Heart left ventricle (tissue), 13 donors: ENCODE data around the gene PPP1R14D.

Experiments
- POLR2A ChIP-seq, 2 donors: fragments of 450-650 bp; IDR thresholded peaks; one replicate each; pipeline ENCODE4 v1.6.1; 2017; ENCODE audit warnings: antibody characterized with exemption in 2 of 2, mild to moderate bottlenecking in 2 of 2, moderate library complexity in 2 of 2
- TF ChIP-seq, protein P1 (sequence below), 12 donors: fragments of 200-600 bp; sonication (generic) in 4 of 12; IDR thresholded peaks; one replicate each; pipeline versions ENCODE4 v1.5.0 to v1.8.0; 2018 to 2022; ENCODE audit warnings: antibody characterized with exemption in 12 of 12, mild to moderate bottlenecking in 5 of 12
- donor health status: ischemic (EF 13 %, LVEDD 7.1; RV severe dilation, severe dysfunction).
- donor health status: DM: no; HTN: yes; CAD: no.
- donor health status: DM: no; HTN: no; CAD: no.
- donor health status: ischemic (EF 25% LVEDD 6.9; RV normal size, moderate dysfunction).
- donor health status: ischemic (EF 25% LVEDD 5.7; RV mildly dilated, moderate dysfunction).
- donor health status: ischemic (EF 35%, LVEDD 5.7; RV mildly dilated, moderate dysfunction).
- donor health status: nonischemic (EF 11% LVEDD 7.7; RV severe dilation, severe dysfunction).
- donor health status: DM: yes; HTN: yes; CAD: no.
- donor health status: PGD.
- donor health status: ischemic (EF 29% LVEDD 5.4; RV normal size, mild dysfunction).
- donor health status: nonischemic (EF 23%, LVEDD 6.1; RV moderate dilation, normal function).

DNA sequence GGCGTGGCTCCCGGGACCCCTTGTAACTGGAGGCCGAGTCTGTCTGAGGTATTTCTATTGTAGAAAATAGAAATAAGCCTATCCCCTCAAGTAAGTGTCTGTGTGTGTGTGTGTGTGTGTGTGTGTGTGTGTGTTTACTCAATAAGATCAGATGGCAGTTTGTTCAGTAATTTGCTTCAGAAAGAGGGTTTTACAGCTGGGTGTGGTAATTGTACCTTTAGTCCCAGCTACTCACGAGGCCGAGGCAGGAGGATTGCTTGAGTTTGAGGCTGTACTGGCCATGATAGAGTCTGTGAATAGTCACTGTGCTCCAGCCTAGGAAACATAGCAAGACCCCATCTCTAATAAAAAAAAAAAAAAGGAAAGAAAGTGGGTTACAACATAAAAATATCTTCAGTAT, 24.0 kb upstream of the PPP1R14D start:
- TF ChIP-seq, protein P1, sequence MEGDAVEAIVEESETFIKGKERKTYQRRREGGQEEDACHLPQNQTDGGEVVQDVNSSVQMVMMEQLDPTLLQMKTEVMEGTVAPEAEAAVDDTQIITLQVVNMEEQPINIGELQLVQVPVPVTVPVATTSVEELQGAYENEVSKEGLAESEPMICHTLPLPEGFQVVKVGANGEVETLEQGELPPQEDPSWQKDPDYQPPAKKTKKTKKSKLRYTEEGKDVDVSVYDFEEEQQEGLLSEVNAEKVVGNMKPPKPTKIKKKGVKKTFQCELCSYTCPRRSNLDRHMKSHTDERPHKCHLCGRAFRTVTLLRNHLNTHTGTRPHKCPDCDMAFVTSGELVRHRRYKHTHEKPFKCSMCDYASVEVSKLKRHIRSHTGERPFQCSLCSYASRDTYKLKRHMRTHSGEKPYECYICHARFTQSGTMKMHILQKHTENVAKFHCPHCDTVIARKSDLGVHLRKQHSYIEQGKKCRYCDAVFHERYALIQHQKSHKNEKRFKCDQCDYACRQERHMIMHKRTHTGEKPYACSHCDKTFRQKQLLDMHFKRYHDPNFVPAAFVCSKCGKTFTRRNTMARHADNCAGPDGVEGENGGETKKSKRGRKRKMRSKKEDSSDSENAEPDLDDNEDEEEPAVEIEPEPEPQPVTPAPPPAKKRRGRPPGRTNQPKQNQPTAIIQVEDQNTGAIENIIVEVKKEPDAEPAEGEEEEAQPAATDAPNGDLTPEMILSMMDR (IDR thresholded peaks at IDR 0.05) = no peak
- TF ChIP-seq POLR2A (IDR thresholded peaks at IDR 0.05) = no peak
